K562 treated with DMSO at 1 percent for 48 hours (cell line): ENCODE data around the gene KRTAP10-4. TPM values are rescaled to one million over a fixed set of nuclear protein-coding genes. Genes with fewer than 3 reads are reported as not detected.

ENCODE experiments used
- total RNA-seq: library from RNA; unstranded; fragments of 300-600 nt; gene quantifications from 2 replicates; pipeline ENCODE4 v1.2.3, GENCODE V29; 2022; ENCODE audit warnings: low replicate concordance; ENCODE audit errors: extremely low read depth

The KRTAP10-4 gene, protein sequence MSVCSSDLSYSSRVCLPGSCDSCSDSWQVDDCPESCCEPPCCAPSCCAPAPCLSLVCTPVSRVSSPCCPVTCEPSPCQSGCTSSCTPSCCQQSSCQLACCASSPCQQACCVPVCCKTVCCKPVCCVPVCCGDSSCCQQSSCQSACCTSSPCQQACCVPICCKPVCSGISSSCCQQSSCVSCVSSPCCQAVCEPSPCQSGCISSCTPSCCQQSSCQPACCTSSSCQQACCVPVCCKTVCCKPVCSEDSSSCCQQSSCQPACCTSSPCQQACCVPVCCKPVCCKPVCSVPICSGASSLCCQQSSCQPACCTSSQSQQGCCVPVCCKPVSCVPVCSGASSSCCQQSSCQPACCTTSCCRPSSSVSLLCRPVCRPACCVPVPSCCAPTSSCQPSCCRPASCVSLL
- total RNA-seq = not detected in 2 replicates

GRCh38 chr21:44573630-44574456 lies at the start of gene KRTAP10-4:
TSS of gene KRTAP10-4 (plus strand) at chr21:44573729. CDS start at chr21:44573759, 30 bp downstream.

GRCh38 chr21:44539991-44540666 lies 33.4 kb upstream of the KRTAP10-4 start, which contains the start of gene KRTAP10-1:
TSS of gene KRTAP10-1 (minus strand) at chr21:44540195. CDS start at chr21:44540150, 45 bp downstream.

DNA sequence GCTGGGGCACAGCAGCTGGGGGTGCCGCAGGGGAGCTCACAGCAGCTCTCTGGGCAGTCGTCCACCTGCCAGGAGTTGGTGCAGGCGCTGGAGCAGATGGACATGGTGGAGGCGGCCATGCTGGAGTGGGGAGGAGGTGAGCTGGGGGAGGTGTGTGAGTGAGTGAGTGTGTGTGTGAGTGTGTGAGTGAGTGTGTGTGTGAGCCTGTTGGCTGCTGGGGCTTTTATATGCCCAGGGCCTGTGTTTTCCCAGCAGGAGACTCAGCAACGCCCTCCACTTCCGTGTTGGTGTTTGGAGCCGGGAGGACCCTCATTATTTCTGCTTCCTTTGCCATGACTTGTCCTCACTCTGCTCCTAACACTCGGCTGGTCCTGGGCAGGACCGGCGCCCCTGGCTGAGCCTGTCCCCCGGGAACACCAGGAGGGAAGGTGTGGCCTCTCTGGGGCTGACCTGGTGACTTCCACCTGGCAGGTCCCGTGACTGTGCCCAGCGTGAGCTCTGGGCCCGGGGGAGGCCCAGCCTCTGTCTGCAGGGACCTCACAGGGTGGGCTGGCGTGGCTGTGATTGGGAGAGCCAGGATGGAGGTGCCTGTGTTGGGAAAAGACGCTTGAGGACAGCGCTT lies 22.1 kb upstream of the KRTAP10-4 start, which contains the start of gene KRTAP10-2:
Gene KRTAP10-2, minus strand, starts transcription at position 166 of the 622 bp plus-strand sequence. Its CDS starts 47 bp downstream, at position 119.

GRCh38 chr21:44558695-44559094 lies 14.8 kb upstream of the KRTAP10-4 start, which contains the start of gene KRTAP10-3:
TSS of gene KRTAP10-3 (minus strand) at chr21:44558795. CDS start at chr21:44558715, 80 bp downstream.

GRCh38 chr21:44580231-44580821 lies 6.8 kb downstream of the KRTAP10-4 start, which contains the start of gene KRTAP10-5:
TSS of gene KRTAP10-5 (minus strand) at chr21:44580604. CDS start at chr21:44580578, 26 bp downstream.

DNA sequence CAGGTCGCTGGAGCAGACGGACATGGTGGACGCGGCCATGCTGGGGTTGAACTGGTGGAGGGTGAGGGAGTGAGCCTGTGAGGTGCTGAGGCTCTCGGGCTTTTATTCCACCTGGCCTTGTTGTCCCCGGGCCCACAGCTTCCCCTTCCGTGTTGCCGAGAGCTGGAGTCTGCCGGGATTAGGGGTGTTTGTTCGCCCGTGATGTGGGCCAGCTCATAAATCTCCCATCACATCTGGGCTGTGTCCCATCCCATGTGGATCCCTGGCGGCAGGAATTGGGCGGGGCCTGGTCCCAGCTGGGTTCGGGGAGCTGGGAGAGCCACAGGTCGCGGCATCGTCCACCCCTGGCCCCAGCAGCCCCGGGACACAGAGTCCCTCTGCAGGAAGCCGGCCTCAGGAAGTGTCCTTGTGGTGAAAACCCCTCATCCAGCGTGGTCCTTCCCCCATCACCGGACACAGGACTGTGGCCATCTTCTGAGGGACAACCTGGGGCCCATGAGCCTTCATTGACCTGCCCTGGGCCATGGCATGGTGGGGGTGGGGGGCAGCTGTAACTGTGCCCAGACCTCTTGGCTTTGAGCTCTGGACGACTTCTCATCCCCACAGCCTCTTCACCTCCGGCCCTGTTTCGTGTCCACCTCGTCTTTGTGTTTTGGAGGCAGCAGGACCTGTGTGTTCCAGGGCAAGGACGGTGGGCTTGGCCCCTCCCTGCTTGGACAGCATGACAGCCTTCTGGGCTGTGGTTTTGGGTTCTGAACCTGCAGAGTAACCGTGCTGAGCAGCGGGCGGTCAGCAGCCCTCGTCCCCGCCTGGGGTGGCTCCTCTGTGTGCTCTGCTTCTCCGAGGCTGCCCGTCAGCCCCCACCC lies 19.1 kb downstream of the KRTAP10-4 start, which contains the start of gene KRTAP10-6:
Gene KRTAP10-6, minus strand, starts transcription at position 60 of the 866 bp plus-strand sequence. Its CDS starts 21 bp downstream, at position 39.

GRCh38 chr21:44600118-44600978 lies 26.8 kb downstream of the KRTAP10-4 start, which contains the start of gene KRTAP10-7:
TSS of gene KRTAP10-7 (plus strand) at chr21:44600597. CDS start at chr21:44600622, 25 bp downstream.

GRCh38 chr21:44612029-44612486 lies 38.5 kb downstream of the KRTAP10-4 start, which contains the start of gene KRTAP10-8:
TSS of gene KRTAP10-8 (plus strand) at chr21:44612079. CDS start at chr21:44612101, 22 bp downstream.

Other genes with a start within 250 kb of the KRTAP10-4 start
- gene CFAP410, start 234.3 kb upstream of the KRTAP10-4 start, total RNA-seq = not detected in 2 replicates
- not detected in 2 replicates for gene TRPM2, start 220.1 kb upstream of the KRTAP10-4 start, total RNA-seq
- not detected in 2 replicates for gene LRRC3, start 118.2 kb upstream of the KRTAP10-4 start, total RNA-seq
- not detected in 2 replicates for gene KRTAP10-1, start 33.5 kb upstream of the KRTAP10-4 start, total RNA-seq
- not detected in 2 replicates for gene KRTAP10-2, start 22.2 kb upstream of the KRTAP10-4 start, total RNA-seq
- not detected in 2 replicates for gene KRTAP10-3, start 14.9 kb upstream of the KRTAP10-4 start, total RNA-seq
- gene KRTAP10-5, start 6.9 kb downstream of the KRTAP10-4 start, total RNA-seq = not detected in 2 replicates
- gene KRTAP10-6, start 18.8 kb downstream of the KRTAP10-4 start, total RNA-seq = not detected in 2 replicates
- not detected in 2 replicates for gene KRTAP10-7, start 26.9 kb downstream of the KRTAP10-4 start, total RNA-seq
- not detected in 2 replicates for gene KRTAP10-8, start 38.4 kb downstream of the KRTAP10-4 start, total RNA-seq
- gene KRTAP10-9, start 53.4 kb downstream of the KRTAP10-4 start, total RNA-seq = not detected in 2 replicates
- not detected in 2 replicates for gene KRTAP10-10, start 63.6 kb downstream of the KRTAP10-4 start, total RNA-seq
- not detected in 2 replicates for gene KRTAP10-11, start 72.7 kb downstream of the KRTAP10-4 start, total RNA-seq
- gene KRTAP12-4, start 80.9 kb downstream of the KRTAP10-4 start, total RNA-seq = not detected in 2 replicates
- gene KRTAP12-3, start 84.2 kb downstream of the KRTAP10-4 start, total RNA-seq = not detected in 2 replicates
- gene KRTAP12-2, start 93.2 kb downstream of the KRTAP10-4 start, total RNA-seq = not detected in 2 replicates
- gene KRTAP12-1, start 108.4 kb downstream of the KRTAP10-4 start, total RNA-seq = not detected in 2 replicates
- not detected in 2 replicates for gene KRTAP10-12, start 123.4 kb downstream of the KRTAP10-4 start, total RNA-seq
- not detected in 2 replicates for gene TSPEAR, start 137.8 kb downstream of the KRTAP10-4 start, total RNA-seq
- gene UBE2G2, start 228.1 kb downstream of the KRTAP10-4 start, total RNA-seq = 245 TPM in 1 of 2 replicates, not detected in the other
- gene SUMO3, start 244.3 kb downstream of the KRTAP10-4 start, total RNA-seq = not detected in 2 replicates